Measurements from ENCODE around the gene CCL25.

GRCh38 chr19:8083141-8083540 is 30.6 kb downstream of the CCL25 start:
- TF ChIP-seq ZNF230 (CRISPR knock-in tag; IDR thresholded peaks at IDR 0.05) (no peak), MTF1 (CRISPR knock-in tag; IDR thresholded peaks at IDR 0.05) (no peak), U2AF2 (IDR thresholded peaks at IDR 0.05; ENCODE audit: low read depth, low read length) (no peak), ZNF142 (CRISPR knock-in tag; IDR thresholded peaks at IDR 0.05) (no peak), DBP (CRISPR knock-in tag; IDR thresholded peaks at IDR 0.05; ENCODE audit: not compliant biosample characterization) (no peak), CTCF (CRISPR knock-in tag; IDR thresholded peaks at IDR 0.05) (no peak), GABPA (IDR thresholded peaks at IDR 0.05; ENCODE audit: low read depth, low read length) (no peak), GABPA (CRISPR knock-in tag; IDR thresholded peaks at IDR 0.05; ENCODE audit: low read depth) (no peak), MIXL1 (CRISPR knock-in tag; IDR thresholded peaks at IDR 0.05) (no peak)

All from HepG2 (cell line).